Common myeloid progenitor, CD34-positive (primary cell): Measurements from ENCODE around the gene ROR1.

Source experiments
- CTCF ChIA-PET: fragments of 350-600 bp; sonication (Branson Sonifier 250); formaldehyde crosslinking; loops from one replicate; lab custom pipeline; 2021; ENCODE audit warnings: antibody characterized with exemption; lab: Charles Lee
- POLR2A ChIA-PET: fragments of 350-600 bp; sonication (Branson Sonifier 250); formaldehyde crosslinking; loops from one replicate; lab custom pipeline; 2021; ENCODE audit warnings: antibody characterized with exemption; lab: Charles Lee
- DNase-seq, 3 donors: peaks; one replicate each; pipeline versions ENCODE4 v3.0.0 to v3.0.0-alpha.2; 2013
- H3K27ac ChIP-seq, 2 experiments: 1 replicate in 1 of 2; 2 replicates in 1 of 2; pipeline ENCODE4 v1.7.0; 2013; ENCODE audit warnings: inconsistent platforms in 2 of 2, low read length in 2 of 2, mild to moderate bottlenecking in 2 of 2, low read depth in 1 of 2, moderate library complexity in 1 of 2; ENCODE audit not compliant: severe bottlenecking in 2 of 2, insufficient read depth in 1 of 2, poor library complexity in 1 of 2
- H3K27me3 ChIP-seq, 5 experiments: replicated peaks in 2 of 5; 1 replicate in 3 of 5; 2 replicates in 2 of 5; pipeline versions ENCODE4 v1.6.1 to v1.7.0; 2013; ENCODE audit warnings: low read length in 4 of 5, mild to moderate bottlenecking in 2 of 5, moderate library complexity in 2 of 5, inconsistent platforms in 1 of 5; ENCODE audit not compliant: insufficient read depth in 5 of 5, control insufficient read depth in 4 of 5
- H3K36me3 ChIP-seq, 4 experiments: 1 replicate in 2 of 4; 2 replicates in 2 of 4; pipeline versions ENCODE4 v1.6.1 to v1.7.0; 2013; ENCODE audit warnings: low read length in 3 of 4, control low read depth in 1 of 4, mild to moderate bottlenecking in 1 of 4; ENCODE audit not compliant: control insufficient read depth in 4 of 4, insufficient read depth in 4 of 4
- H3K4me1 ChIP-seq, 4 experiments: 1 replicate in 3 of 4; 2 replicates in 1 of 4; pipeline versions ENCODE4 v1.6.1 to v1.7.1; 2013; ENCODE audit warnings: low read length in 3 of 4, mild to moderate bottlenecking in 3 of 4, control low read depth in 1 of 4, inconsistent platforms in 1 of 4, moderate library complexity in 1 of 4; ENCODE audit not compliant: control insufficient read depth in 4 of 4, insufficient read depth in 4 of 4; ENCODE audit errors: control extremely low read depth in 1 of 4
- H3K4me3 ChIP-seq, 7 experiments: 1 replicate in 4 of 7; 2 replicates in 3 of 7; pipeline versions ENCODE4 v1.5.1 to v1.7.0; 2013; ENCODE audit warnings: mild to moderate bottlenecking in 7 of 7, low read length in 6 of 7, moderate library complexity in 6 of 7, inconsistent platforms in 2 of 7, low read depth in 2 of 7, control low read depth in 1 of 7; ENCODE audit not compliant: insufficient read depth in 4 of 7, control insufficient read depth in 1 of 7; ENCODE audit errors: extremely low read depth in 1 of 7
- H3K9me3 ChIP-seq, 5 experiments: 1 replicate in 4 of 5; 2 replicates in 1 of 5; pipeline versions ENCODE4 v1.6.1 to v1.7.1; 2013; ENCODE audit warnings: low read length in 4 of 5, mild to moderate bottlenecking in 2 of 5, inconsistent platforms in 1 of 5, low read depth in 1 of 5, moderate library complexity in 1 of 5; ENCODE audit not compliant: control insufficient read depth in 4 of 5, insufficient read depth in 2 of 5; ENCODE audit errors: control extremely low read depth in 1 of 5
- WGBS: methylation state at CpG from one replicate; pipeline ENCODE4 v1.1.5; 2013; ENCODE audit not compliant: insufficient coverage; 5-methylcytosine and 5-hydroxymethylcytosine counted together

Gene ROR1

GRCh38 chr1:64080941-64081562 lies 307.2 kb downstream of the ROR1 start:
- Histone ChIP-seq H3K9me3 (no peaks in the 10 kb centered on the region), H3K36me3 (no peaks in the 10 kb centered on the region), H3K4me3 (no peak overlapping the region), H3K4me1 (peaks cover 0 to 5% (median 1%) of the 10 kb centered on the region in 4 experiments), H3K27me3 (peaks cover 0 to 1% (median 0%) of the 10 kb centered on the region in 5 experiments), H3K27ac (no peak overlapping the region)
- CTCF ChIA-PET: no interaction called here
- POLR2A ChIA-PET: no interaction called here
- DNase-seq: no peak
- 100% methylated on average over 1 of the region's 3 CpGs for WGBS

- Histone ChIP-seq H3K27me3 (peaks cover 0 to 1% (median 0%) of the 10 kb centered on the region in 5 experiments), H3K9me3 (no peaks in the 10 kb centered on the region), H3K27ac (no peak overlapping the region), H3K4me1 (peaks cover 0 to 4% (median 0%) of the 10 kb centered on the region in 4 experiments), H3K4me3 (no peak overlapping the region), H3K36me3 (no peaks in the 10 kb centered on the region)
- 100% methylated on average over 3 of the region's 3 CpGs for WGBS
- DNase-seq: no peak
- ChIA-PET POLR2A (no interaction called here), CTCF (interaction anchor here (1.3 kb wide), 1 partner anchor 19 kb away, joined by 3 read pairs; no protein-coding TSS in a partner anchor)
These were observed 308.6 kb downstream of the ROR1 start for GRCh38 chr1:64082459-64082858.

- Histone ChIP-seq H3K9me3 (no peaks in the 10 kb centered on the region), H3K27me3 (peaks cover 0 to 1% (median 0%) of the 10 kb centered on the region in 5 experiments), H3K4me1 (peaks cover 3 to 15% (median 4%) of the 10 kb centered on the region in 4 experiments), H3K36me3 (no peaks in the 10 kb centered on the region), H3K27ac (no peak overlapping the region), H3K4me3 (no peak overlapping the region)
- CTCF ChIA-PET: interaction anchor here (1.3 kb wide), 1 partner anchor 14 kb away, joined by 3 read pairs; no protein-coding TSS in a partner anchor
- WGBS: 100% methylated on average over 2 of the region's 2 CpGs
- DNase-seq: no peak
- POLR2A ChIA-PET: no interaction called here
These were observed 310.6 kb downstream of the ROR1 start for GRCh38 chr1:64084451-64084850.

- Histone ChIP-seq H3K36me3 (no peaks in the 10 kb centered on the region), H3K4me3 (no peak overlapping the region), H3K9me3 (no peaks in the 10 kb centered on the region), H3K4me1 (peaks cover 3 to 16% (median 4%) of the 10 kb centered on the region in 4 experiments), H3K27me3 (peaks cover 0 to 1% (median 0%) of the 10 kb centered on the region in 5 experiments), H3K27ac (peak overlapping the region in 1 of 2 experiments; percentile 9)
- WGBS: 86% methylated on average over 1 of the region's 2 CpGs
- DNase-seq: peak; percentile 16 to 68 (median 50)
- ChIA-PET POLR2A (no interaction called here), CTCF (no interaction called here)
These were observed 314.0 kb downstream of the ROR1 start for GRCh38 chr1:64087768-64088167.

- Histone ChIP-seq H3K27me3 (peaks cover 0 to 1% (median 0%) of the 10 kb centered on the region in 5 experiments), H3K27ac (no peak overlapping the region), H3K36me3 (no peaks in the 10 kb centered on the region), H3K9me3 (no peaks in the 10 kb centered on the region), H3K4me1 (peaks cover 3 to 17% (median 4%) of the 10 kb centered on the region in 4 experiments), H3K4me3 (no peak overlapping the region)
- ChIA-PET CTCF (no interaction called here), POLR2A (no interaction called here)
- no peak for DNase-seq
- 92% methylated on average over 2 of the region's 3 CpGs for WGBS
These were observed 316.6 kb downstream of the ROR1 start for GRCh38 chr1:64090436-64090835.

- no peak overlapping the region for H3K27ac ChIP-seq
- POLR2A ChIA-PET: no interaction called here
- CTCF ChIA-PET: no interaction called here
These were observed 319.1 kb downstream of the ROR1 start for GRCh38 chr1:64092851-64093371.

GRCh38 chr1:64093941-64094340 lies 320.1 kb downstream of the ROR1 start:
- Histone ChIP-seq H3K4me1 (peaks cover 0 to 2% (median 0%) of the 10 kb centered on the region in 4 experiments), H3K27ac (no peak overlapping the region), H3K27me3 (no peaks in the 10 kb centered on the region), H3K9me3 (no peaks in the 10 kb centered on the region), H3K4me3 (no peak overlapping the region), H3K36me3 (no peaks in the 10 kb centered on the region)
- CTCF ChIA-PET: no interaction called here
- DNase-seq: no peak
- POLR2A ChIA-PET: no interaction called here

More at GRCh38 chr1:64092851-64093371, 319.1 kb downstream of the ROR1 start:
- WGBS: 85% methylated on average over 5 of the region's 5 CpGs
- Histone ChIP-seq H3K27me3 (no peaks in the 10 kb centered on the region), H3K4me3 (no peak overlapping the region), H3K36me3 (no peaks in the 10 kb centered on the region), H3K4me1 (peaks cover 0 to 9% (median 3%) of the 10 kb centered on the region in 4 experiments), H3K9me3 (no peaks in the 10 kb centered on the region)
- DNase-seq: no peak
